C4-2B (cell line): ENCODE data around the gene ALG6.
"Not testable (repeated sequence)": the region's sequence is repeated elsewhere in the genome, so short reads cannot be mapped to it uniquely, and the experiment has no call there.

ENCODE experiments used
- H3K27ac ChIP-seq: fragments of 450-650 bp; 2 replicates; pipeline ENCODE4 v1.5.1; 2017
- CTCF ChIP-seq: fragments of 450-650 bp; conservative IDR thresholded peaks from 2 replicates; pipeline ENCODE4 v1.5.1; 2017; ENCODE audit warnings: mild to moderate bottlenecking
- ZFX ChIP-seq: fragments of 450-650 bp; IDR thresholded peaks from 2 replicates; pipeline ENCODE4 v1.6.1; 2017

Gene ALG6

GRCh38 chr1:63466181-63466580 is 98.8 kb downstream of the ALG6 start:
- no peak overlapping the region for H3K27ac ChIP-seq
- TF ChIP-seq ZFX (no peak), CTCF (no peak)

GRCh38 chr1:63466759-63467158 is 99.3 kb downstream of the ALG6 start:
- H3K27ac ChIP-seq = no peak overlapping the region
- TF ChIP-seq ZFX = no peak
- TF ChIP-seq CTCF = peak; percentile 25

- H3K27ac ChIP-seq = not testable (repeated sequence)
Observed at GRCh38 chr1:63468683-63469082, 101.3 kb downstream of the ALG6 start.

GRCh38 chr1:63475761-63476160 is 108.3 kb downstream of the ALG6 start:
- TF ChIP-seq ZFX (no peak), CTCF (no peak)
- H3K27ac ChIP-seq = no peak overlapping the region

GRCh38 chr1:63480057-63480456 is 112.6 kb downstream of the ALG6 start:
- no peak overlapping the region for H3K27ac ChIP-seq
- no peak for TF ChIP-seq CTCF

- no peak overlapping the region for H3K27ac ChIP-seq
- no peak for TF ChIP-seq CTCF
- no peak for TF ChIP-seq ZFX
Observed at GRCh38 chr1:63486629-63487028, 119.2 kb downstream of the ALG6 start.

- H3K27ac ChIP-seq = no peak overlapping the region
- TF ChIP-seq CTCF (no peak), ZFX (no peak)
Observed at GRCh38 chr1:63487336-63488065, 120.1 kb downstream of the ALG6 start.
